Measurements from ENCODE around the gene RIPPLY2. TPM values are rescaled to one million over a fixed set of nuclear protein-coding genes. Genes with fewer than 3 reads are reported as not detected.
A peak's percentile ranks its signal among the peaks of the same experiment; 100 is the strongest.

Gene RIPPLY2
- total RNA-seq, 1 donor from 2014 or later: not detected

GRCh38 chr6:83879746-83880145, 26.6 kb downstream of the RIPPLY2 start:
- no peak for TF ChIP-seq CTCF (IDR thresholded peaks at IDR 0.05; ENCODE audit: borderline replicate concordance)
- H3K27ac ChIP-seq (replicated peaks): no peak overlapping the region
- H3K36me3 ChIP-seq: no peaks in the 10 kb centered on the region
- no peaks in the 10 kb centered on the region for H3K27me3 ChIP-seq (ENCODE audit: low read depth)
- H3K4me3 ChIP-seq: no peak overlapping the region
- peaks cover 10% of the 10 kb centered on the region for H3K4me1 ChIP-seq
- intact Hi-C loops (cut with micrococcal nuclease): no loop called here
- H3K9me3 ChIP-seq (replicated peaks): no peaks in the 10 kb centered on the region
- DNase-seq: no peak

GRCh38 chr6:83883240-83883639, 30.1 kb downstream of the RIPPLY2 start:
- Histone ChIP-seq H3K4me1 (peaks cover 10% of the 10 kb centered on the region), H3K9me3 (replicated peaks) (no peaks in the 10 kb centered on the region), H3K36me3 (no peaks in the 10 kb centered on the region), H3K4me3 (no peak overlapping the region), H3K27ac (replicated peaks) (no peak overlapping the region), H3K27me3 (ENCODE audit: low read depth) (no peaks in the 10 kb centered on the region)
- DNase-seq: no peak
- intact Hi-C loops (cut with micrococcal nuclease): no loop called here
- TF ChIP-seq CTCF (IDR thresholded peaks at IDR 0.05; ENCODE audit: borderline replicate concordance): no peak

- peaks cover 4% of the 10 kb centered on the region for H3K4me1 ChIP-seq
- intact Hi-C loops (cut with micrococcal nuclease): loop anchor here (2.0 kb wide), 1 partner anchor 336 kb away; no protein-coding TSS in a partner anchor
- DNase-seq: no peak
- H3K27me3 ChIP-seq (ENCODE audit: low read depth): no peaks in the 10 kb centered on the region
- TF ChIP-seq CTCF (IDR thresholded peaks at IDR 0.05; ENCODE audit: borderline replicate concordance): peak; percentile 79
- H3K36me3 ChIP-seq: no peaks in the 10 kb centered on the region
- H3K4me3 ChIP-seq: no peak overlapping the region
- peaks cover 7% of the 10 kb centered on the region for H3K9me3 ChIP-seq (replicated peaks)
- H3K27ac ChIP-seq (replicated peaks): no peak overlapping the region
Observed at GRCh38 chr6:83884523-83884922, 31.4 kb downstream of the RIPPLY2 start.

- H3K27ac ChIP-seq (replicated peaks): no peak overlapping the region
- DNase-seq: no peak
- H3K36me3 ChIP-seq: no peaks in the 10 kb centered on the region
- H3K9me3 ChIP-seq (replicated peaks): peaks cover 9% of the 10 kb centered on the region
- intact Hi-C loops (cut with micrococcal nuclease): loop anchor here (2.0 kb wide), 1 partner anchor 335 kb away; no protein-coding TSS in a partner anchor
- no peaks in the 10 kb centered on the region for H3K27me3 ChIP-seq (ENCODE audit: low read depth)
- peaks cover 8% of the 10 kb centered on the region for H3K4me1 ChIP-seq
- H3K4me3 ChIP-seq: no peak overlapping the region
- no peak for TF ChIP-seq CTCF (IDR thresholded peaks at IDR 0.05; ENCODE audit: borderline replicate concordance)
Observed at GRCh38 chr6:83885984-83886383, 32.8 kb downstream of the RIPPLY2 start.

GRCh38 chr6:83889621-83890020, 36.5 kb downstream of the RIPPLY2 start:
- no peak for TF ChIP-seq CTCF (IDR thresholded peaks at IDR 0.05; ENCODE audit: borderline replicate concordance)
- Histone ChIP-seq H3K9me3 (replicated peaks) (peaks cover 9% of the 10 kb centered on the region), H3K4me1 (peaks cover 18% of the 10 kb centered on the region), H3K4me3 (no peak overlapping the region), H3K27me3 (ENCODE audit: low read depth) (no peaks in the 10 kb centered on the region), H3K27ac (replicated peaks) (no peak overlapping the region), H3K36me3 (no peaks in the 10 kb centered on the region)
- no peak for DNase-seq
- intact Hi-C loops (cut with micrococcal nuclease): no loop called here
